Adrenal gland (tissue), 5 donors: ENCODE data around the gene CFAP97.

ENCODE experiments used
- CTCF ChIP-seq, 6 experiments: fragments of 450-650 bp in 4 of 6; fragments of 200-600 bp in 2 of 6; sonication (generic) in 1 of 6; IDR thresholded peaks; 1 replicate in 5 of 6; 2 replicates in 1 of 6; pipeline versions ENCODE4 v1.5.1 to v1.8.0; 2016 to 2021; ENCODE audit warnings: antibody characterized with exemption in 6 of 6, mild to moderate bottlenecking in 2 of 6, moderate library complexity in 1 of 6
- POLR2A ChIP-seq, 2 donors: fragments of 450-650 bp; IDR thresholded peaks; one replicate each; pipeline ENCODE4 v1.6.1; 2017; ENCODE audit warnings: antibody characterized with exemption in 2 of 2, mild to moderate bottlenecking in 2 of 2, moderate library complexity in 1 of 2
- donor health status: DM: no; HTN: no; CAD: no.

- no peak for TF ChIP-seq POLR2A (IDR thresholded peaks at IDR 0.05)
- TF ChIP-seq CTCF (IDR thresholded peaks at IDR 0.05) = no peak
Observed at GRCh38 chr4:185219551-185220344, 15.9 kb upstream of the CFAP97 start.
